Dermis blood vessel endothelial cell (primary cell): Measurements from ENCODE around the gene REX1BD. TPM values are rescaled to one million over a fixed set of nuclear protein-coding genes. Genes with fewer than 3 reads are reported as not detected.
A peak's percentile ranks its signal among the peaks of the same experiment; 100 is the strongest.

ENCODE experiments used
- DNase-seq: peaks from one replicate; pipeline ENCODE4 v3.0.0; 2010
- total RNA-seq: library from RNA; depleted of rRNA; stranded (reverse); fragments of >200 nt; gene quantifications from 2 replicates; pipeline ENCODE4 v1.2.3, GENCODE V29; 2014

The REX1BD gene
- total RNA-seq, 1 donor from 2014 or later: 91.2 TPM

DNA sequence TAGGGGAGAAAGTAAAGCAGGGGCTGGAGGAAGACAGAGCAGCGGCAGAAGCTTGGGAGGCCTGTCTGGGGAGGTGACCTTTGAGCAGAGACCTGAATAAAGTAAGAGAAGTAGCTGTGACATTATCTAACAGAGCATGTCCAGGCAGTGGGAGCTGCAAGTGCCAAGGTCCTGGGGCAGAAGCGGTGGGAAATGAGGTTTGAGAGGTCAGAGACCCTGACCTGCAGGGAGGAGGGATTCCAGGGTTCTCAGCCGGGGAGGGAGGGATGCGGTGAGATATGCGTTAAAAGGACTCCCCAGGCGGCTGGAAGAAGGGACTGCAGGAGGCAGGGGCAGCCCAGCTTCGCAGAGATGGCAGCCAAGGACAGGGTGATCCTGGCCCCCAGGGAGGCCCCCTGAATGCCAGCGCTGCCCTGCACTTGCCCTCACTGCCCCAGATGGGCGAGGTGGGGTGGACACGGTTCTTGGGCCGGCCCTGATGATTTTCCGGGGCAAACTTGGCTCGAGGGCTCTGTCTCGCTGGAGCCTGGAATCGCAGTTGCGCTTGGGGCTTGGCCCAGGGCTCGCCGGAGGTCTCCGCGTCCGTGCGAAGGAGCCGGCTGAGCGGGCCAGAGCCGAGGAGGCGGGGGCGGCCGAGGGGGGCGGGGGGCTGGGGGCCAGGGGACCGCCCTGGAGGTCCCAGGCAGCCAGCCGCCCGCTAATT lies 14.8 kb downstream of the REX1BD start:
- peak; percentile 43 for DNase-seq

DNA sequence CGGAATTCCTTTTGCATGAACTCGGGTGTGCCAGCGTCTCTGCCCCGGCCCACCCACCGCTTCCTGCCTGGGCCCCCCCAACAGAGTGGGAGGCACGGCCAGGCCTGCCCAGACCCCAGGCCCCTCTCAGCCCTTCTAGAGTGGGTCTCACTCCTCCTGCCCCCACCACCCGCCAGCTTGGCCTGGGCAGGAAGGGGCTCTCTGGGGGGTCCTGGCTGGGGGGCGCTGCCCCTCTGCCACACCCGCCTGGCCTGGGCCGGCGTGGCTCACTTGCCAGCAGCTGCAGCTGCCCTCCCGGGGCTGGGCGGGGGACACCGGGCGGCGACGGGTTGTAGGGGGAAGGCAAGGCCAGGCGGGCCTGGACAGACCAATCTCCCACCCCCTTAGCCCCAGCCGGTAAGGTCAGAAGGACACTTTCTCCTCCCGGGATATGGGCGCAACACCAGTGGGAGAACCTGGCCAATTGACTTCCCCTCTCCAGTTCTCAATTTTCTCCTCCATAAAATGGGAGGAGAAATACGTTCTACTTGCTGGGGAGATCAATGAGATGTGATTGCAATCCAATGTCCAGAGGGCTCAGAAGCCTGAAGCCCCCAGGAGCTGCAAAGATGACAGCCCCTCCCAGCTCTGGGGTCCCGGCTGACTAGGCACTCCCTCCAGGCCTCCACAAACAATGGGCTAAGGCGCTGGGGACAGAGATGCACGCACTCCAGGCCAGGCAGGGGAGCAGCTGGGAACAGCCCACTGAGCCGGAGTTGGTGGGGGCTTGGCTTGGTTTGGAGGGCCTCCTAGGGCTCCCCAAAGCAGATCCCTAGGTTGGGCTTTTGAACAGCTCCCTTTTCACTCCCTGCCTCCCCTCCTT lies 15.6 kb downstream of the REX1BD start:
- DNase-seq: no peak

DNA sequence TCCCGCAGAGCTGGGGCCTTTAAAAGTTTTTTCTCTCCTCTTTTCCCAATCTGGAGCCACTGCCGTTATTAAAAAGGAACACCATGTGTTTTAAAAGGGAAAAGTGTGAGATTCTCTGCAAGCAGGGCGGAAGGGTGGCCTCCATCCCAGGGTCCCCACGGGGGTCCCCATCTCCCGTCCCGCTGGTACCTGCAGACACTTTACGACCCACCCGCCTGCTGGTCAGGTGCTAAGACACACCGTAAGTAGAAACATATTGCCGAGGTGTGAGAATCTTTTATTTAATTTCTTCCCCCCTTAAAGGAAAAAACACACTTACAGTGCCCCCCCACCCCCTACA lies 16.2 kb downstream of the REX1BD start:
- no peak for DNase-seq

DNA sequence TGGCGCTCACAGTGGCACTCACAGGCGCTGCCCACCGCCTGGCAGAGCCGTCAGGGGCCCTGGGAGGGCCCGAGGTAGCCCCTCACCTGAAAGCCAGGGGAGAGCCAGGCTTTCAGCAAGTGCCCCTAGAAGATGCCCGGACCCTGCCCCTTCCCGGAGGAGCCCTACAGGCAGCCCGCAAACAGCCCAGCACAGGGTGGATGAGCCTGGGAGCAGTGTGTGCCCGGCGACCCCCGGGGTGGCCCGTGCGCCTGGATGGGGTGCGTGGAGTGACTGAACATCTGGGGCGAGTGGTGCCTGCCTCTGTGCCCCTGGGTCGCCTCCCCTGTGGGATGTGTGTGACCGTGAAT lies 16.6 kb downstream of the REX1BD start:
- no peak for DNase-seq

DNA sequence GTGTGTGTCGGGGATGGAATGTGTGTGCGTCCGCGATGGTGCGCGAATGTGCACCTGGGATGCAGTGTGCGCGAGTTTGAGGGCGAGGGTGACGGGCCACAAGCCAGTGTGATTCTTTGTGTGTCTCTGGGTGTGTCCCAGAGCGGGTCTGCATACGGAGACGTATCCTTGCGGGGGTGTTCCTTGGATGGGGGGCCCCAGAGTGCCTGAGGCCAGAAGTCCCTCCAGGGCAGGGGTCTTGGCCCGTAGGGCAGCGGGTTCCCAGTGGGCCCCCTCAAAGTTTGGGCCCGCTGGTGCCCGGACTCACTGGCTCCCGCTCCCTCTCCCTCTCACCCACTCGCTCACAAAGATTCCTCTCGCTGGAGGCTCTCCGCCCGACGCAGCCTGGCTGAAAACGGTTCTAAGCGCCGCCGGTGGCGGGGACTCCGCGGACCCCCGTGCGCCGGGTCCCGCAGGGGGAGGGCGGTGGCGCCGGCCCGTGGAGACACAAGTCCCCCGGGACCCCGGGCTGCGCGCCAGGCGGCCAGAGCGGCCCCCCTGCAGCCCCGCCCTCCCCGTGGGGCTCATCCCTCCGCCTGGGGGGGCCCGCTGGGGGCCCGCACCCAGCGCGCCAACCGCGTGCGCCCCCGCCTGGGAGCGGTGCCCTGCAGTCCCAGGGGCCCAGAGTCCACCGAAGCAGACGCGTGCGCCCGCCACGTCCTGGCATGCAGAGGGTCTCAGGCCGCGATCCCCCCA lies 17.1 kb downstream of the REX1BD start:
- no peak for DNase-seq

DNA sequence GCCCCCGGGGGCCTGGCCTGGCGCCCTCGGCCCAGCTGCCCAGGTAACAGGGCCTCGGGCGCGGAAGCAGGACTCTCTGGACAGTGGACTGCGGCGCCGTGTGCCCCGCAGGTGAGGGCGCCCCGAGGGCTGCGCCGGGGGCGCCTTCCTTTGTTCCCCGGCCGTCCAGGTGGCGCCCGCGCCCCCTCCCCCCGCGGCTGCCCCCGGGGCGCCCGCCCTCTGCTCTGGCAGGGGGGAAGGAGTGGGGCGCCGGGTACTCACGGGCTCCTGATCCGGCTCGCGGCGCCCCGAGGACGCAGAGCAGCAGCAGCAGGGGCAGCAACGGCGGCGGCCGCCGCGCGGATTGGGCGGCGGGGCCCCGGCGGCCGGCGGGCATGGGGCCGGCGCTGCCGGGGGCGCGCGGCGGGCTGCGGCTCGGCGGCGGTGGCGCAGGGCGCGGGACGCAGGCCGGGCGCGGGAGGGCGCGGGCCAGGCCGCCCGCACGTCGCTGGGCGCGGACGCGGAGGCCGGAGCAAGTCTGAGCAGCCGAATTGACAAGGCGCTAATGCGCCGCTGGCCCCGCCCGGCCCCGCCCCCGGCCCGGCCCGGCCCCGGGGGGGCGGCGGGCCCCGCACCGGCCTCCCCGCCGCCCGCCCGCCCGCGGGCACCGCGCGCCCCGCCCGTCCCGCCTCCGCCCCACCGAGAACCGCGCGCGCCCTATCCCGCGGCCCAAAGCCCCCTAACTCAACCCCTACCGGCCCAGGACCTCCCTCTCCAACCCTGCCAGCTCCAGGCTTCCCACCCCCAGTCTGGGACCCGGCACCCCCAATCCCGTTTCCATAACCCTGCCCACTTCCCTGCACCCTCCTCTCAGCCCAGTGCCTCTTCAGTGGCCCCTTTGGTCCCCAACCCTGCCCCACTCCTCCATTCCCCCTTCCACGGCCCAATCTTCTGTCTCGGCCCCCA lies 18.0 kb downstream of the REX1BD start, which contains the start of gene CRLF1:
Gene CRLF1, minus strand, starts transcription at position 519 of the 945 bp plus-strand sequence. Its CDS starts 143 bp downstream, at position 376.
- DNase-seq: no peak

DNA sequence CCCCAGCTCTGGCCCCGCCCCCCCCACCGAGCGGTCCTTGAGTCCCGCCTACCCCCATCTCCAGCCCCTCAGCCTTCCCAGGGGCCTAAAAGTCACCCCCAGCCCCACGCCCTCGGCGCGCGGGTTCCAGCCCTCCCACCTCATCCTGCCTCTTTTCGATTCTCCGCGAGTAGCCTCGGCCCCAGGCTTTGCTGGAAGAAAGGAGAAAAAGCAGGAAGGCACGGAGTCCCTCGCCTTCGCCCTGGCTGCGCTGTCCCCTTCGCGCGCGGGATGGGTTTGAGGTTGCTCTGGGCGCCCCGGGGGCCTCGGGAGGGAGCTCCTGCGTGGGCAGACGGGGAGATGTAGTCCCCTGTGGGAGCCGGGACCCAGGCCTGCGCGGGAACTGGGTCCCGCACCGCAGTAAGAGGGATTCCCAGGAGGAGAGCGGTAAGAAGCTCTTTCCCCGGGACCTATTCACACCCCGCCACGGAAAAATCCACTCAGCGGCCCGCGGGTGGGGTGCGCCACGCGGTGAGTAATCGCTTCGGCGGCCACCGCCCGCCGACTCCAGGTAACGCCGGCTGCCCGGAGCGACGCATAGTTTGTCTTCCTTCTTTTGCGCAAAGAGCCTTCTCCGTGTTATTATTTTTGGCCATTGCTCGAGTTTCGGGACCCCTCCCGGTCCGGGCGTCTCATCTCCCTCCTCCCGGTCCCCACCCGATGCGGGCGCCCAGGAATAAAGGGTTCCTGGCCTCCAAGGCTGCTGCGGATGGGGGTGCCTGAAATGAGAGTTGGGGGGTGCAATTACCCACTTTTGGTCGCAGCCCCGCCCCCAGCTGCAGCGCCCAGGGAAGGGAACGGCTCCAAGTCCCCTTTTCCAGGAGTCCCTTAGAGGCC lies 18.9 kb downstream of the REX1BD start:
- no peak for DNase-seq

DNA sequence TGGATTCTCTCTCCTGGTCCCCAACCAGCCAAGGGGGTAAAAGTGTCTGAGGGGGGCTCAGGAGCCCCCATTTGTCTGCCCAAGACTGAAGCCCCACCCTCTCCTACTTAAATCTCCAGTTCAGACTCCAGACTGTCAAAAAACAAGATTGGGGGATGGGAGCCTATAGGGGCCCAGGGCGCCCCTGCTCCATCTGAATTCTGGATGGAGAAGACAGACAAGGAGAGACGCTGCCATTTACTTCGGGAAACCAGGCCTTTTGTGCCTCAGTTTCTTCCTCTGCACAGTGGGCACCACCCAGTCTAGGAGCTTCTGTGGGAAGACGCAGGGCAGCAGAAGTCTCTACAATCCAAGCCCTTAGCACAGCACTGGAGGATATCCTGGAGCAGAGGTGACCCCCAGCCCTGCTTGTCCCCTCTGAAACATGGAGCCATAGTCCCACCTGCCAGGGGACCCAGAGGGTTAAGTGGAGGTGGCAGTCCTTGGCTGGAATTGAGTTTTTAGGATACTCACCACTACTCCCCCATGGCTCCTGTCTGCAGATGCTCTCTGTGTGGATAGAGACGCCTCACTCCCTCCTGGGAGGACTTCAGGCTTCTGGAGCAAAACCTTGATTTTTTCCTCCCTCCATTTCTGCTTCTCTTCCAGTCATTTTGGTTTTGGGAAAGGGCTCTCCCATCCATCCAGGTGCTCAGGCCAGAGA lies 19.7 kb downstream of the REX1BD start:
- DNase-seq: no peak

DNA sequence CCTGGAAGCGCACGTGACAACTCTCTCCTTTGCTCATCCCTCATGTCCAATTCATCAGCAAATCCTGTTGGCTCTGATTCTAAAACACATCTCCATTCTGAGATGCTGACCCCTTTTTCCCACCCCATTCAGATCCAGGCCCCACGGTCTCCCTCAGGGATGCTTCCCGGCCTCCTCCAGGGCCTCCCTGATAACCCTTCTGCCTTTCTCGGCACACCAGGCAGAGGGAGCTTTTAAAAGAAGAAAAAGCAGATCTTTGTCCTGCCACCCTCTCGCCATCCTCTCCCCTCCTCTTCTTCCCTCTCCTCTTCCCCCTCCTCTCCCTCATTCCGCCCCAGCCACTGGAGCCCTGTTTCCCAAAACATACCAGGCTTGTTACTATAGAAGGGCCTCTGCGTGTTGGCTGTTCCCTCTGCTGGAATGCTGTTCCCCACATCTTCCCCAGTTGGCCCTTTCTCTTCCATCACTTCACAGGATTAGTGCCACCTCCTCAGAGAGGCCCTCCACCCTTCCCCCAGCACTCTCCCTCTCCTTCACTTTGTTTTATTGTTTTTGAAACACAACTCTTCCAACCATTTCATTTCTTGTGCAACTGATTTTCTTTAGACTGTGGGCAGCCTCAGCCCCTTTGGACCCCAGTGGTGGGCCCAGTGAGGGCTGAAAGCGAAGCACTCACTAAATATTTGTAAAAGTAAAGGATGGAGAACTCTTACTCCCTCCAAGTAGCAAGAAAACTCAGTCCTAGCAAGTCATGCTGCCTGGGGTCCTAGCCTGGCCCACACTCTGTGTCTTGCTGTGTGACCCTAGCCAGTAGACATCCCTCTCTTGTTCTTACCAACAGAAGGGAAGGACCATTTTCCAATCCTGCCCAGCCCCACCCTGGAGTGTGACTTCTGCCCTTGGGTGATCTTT lies 20.5 kb downstream of the REX1BD start:
- no peak for DNase-seq

DNA sequence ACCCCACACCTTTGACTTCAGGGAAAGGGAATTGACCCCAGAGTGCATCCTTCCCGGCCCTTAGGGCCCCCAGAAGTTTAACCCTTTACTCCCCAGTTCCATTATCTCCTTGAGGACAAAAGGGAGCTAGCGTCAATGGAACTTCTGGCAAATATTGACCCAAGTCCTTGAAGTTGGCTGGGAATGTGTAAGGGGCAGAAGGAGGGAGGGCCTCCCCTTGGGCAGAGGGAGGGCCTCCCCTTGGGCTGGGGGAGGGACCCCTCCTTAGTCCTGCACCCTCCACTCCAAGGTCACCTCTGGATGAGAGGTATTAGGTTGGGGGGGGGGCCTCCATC lies 21.1 kb downstream of the REX1BD start:
- no peak for DNase-seq

DNA sequence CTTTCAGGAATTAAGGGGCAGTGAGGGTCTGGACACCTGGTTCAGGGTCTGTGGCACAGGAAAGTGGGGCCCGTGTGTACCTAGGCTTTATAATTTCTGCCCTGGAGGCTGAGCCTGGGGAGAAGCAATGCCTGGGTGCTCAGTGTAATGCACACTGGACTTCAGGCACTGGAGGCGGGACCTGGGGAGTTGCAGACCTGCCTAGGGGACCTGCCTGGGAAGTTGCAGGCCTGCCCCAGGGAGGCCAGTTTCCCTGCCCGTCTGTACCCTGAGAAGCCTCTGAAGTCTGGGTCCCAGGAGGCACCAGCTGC lies 21.6 kb downstream of the REX1BD start:
- DNase-seq: no peak

DNA sequence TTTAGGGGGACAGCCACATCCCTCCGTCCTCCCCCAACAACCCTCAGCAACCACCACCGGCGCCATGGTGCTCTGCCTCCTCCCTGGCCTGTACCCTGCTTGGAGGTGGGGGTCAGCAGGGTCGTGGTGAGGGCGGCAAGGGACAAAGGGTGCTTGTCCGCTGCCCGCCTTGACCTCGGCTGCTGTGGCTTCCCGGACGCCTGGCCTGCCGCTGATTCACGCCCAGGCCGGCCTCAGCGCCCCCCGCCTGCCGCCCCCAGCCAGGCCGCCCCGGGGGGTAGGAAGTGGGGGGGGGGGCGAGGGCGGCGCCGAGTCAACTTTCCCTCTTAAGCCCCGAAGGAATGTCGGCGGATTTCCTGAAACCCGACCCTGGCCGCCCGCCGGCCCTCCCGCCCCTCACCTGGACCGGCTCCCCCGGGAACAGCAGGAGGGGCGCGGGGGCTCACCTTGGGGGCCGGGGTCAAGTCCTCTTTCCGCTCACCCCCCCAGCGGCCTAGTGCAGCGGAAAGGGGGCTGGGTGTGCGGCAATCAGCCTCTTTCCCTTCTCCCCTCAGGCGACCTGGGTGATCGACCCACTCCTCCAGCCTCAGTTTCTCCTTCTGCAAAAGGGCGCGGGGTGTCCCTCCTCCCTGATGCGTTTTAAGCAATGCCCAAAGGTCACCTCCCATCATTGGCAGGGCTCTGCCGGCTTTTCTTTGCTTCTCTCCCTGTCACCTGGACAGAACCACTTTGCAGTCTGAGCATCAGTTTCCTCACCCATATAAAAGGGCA lies 22.1 kb downstream of the REX1BD start:
- no peak for DNase-seq

DNA sequence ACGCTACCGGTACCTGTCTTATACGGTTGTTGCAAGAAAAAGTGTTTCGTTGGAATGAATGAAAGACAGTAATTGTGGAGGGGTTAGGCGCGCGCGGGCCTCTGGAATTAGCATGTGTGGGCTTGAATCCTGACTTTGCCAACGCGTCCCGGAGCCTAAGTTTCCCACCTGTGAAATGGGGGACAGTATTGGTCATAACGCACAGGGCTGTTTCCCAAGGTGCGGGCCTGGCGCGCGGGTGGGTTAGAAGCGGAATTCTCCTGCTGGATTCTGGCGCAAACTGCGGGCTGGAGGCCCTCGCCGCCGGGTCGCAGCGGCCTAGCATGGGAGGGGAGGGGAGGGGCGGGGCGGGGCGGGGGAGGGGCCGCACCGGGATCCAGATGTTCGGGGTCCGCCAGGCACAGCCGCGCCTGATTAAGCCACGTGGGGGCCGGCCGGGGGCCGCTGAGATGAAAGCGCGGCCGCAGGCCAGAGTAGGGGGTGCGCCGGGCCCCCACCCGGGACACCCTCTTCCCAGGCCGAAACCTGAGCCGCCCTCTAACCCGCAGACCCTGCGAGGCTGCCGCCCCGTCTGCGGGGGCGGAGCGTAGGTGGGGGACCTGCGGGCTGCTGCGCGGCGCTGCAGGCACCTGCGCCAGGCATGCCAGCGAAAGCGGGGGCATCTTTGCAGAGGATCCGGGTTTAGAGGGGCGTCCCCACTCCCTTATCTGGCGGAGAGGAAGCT lies 22.9 kb downstream of the REX1BD start:
- no peak for DNase-seq

DNA sequence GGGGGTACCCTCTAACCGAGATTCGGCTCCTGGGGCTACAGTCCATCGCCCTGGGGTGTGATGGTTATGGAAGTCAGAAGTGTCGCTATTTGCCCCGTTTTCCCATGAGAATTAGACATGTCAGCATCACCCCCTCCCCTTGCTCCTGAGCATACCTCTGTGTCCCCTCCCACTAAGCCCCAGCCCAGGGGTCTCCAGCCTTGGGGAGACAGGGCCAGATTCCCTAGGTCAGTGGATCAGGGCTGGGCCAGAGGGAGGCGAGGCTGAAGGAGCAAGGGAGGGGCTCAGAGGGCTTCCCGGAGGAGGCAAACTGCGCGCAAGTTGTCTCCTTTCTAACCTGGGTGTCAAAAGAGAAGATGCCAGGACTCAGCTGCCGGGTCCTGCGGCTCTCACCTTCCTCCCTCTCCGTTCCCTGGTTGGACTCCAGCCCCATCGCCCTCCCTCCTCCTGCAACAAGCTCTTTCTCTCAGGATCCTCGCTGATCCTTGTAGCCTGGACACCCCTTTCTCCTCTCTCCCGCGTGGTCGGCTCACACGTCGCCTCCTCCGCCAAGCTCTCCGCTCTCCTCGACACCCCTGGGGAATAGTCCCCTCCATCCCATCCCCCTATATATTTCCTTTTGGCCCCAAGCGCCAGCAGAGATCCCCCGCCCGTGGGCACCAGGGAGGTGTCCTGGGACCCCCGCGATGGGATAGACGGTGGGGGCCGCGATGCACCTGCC lies 23.6 kb downstream of the REX1BD start:
- DNase-seq: no peak

DNA sequence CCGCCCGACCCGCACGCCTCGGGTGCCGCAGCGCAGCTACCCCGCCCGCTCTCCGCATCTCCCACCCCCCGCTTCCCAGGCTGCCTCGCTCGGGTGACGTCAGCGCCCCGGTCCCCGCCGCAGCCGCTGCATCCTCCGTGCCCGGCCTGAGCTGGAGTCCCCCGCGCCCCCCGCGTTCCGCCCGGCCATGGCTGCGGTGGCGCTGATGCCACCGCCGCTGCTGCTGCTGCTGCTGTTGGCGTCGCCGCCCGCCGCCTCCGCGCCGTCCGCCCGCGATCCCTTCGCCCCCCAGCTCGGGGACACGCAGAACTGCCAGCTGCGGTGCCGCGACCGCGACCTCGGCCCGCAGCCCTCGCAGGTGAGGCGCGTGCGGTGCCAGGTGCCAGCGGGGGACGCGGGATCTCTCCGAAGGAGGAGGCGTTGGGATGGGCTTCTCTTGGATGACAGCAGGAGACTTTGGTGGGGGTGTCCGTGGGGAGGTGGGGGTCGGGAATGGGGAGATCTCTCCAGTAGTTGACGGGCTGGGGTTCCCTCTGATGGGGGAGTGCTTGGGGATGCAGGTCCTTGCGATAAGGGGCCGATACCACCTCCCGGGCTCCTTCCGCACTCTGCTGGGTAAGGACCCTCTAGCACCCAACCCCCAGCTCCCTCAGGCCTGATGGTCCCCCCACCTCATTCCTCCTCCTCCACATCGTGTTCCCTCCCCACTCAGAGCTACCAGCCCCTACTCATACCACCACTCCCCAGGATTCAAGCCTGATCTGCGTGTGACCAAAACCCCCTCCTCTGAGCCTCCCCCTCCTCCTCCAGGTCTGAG lies 24.4 kb downstream of the REX1BD start, which contains the start of gene TMEM59L:
Gene TMEM59L, plus strand, starts transcription at position 99 of the 817 bp plus-strand sequence. Its CDS starts 89 bp downstream, at position 188.
- DNase-seq: no peak

DNA sequence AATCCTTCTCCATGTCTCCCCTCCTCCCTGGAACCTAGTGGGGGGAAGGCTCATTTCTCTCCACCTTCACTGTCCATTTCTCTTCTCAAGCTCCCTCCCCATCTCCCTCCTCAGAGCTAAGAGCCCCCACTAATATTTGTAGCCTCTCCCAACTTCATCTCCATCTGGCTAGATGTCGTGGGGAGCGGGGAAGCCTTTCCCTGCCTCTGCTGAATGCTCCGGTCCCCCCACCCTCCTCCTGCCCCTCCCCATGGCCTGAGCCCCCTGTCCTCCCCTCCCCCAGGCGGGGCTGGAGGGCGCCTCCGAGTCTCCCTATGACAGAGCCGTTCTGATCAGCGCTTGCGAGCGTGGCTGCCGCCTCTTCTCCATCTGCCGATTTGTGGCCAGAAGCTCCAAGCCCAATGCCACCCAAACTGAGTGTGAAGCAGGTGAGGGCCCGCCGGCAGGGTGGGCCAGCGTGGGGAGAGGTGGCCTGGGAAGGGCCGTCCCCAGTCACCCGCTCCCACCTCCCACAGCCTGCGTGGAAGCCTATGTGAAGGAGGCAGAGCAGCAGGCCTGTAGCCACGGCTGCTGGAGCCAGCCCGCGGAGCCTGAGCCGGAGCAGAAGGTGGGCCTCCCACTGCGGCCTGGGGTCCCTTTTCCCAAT lies 25.1 kb downstream of the REX1BD start:
- no peak for DNase-seq
